ENCODE data around the gene FAM222A. TPM values are rescaled to one million over a fixed set of nuclear protein-coding genes. Genes with fewer than 3 reads are reported as not detected.

Gene FAM222A
- polyA plus RNA-seq, 1 experiment = 0.36 TPM

GRCh38 chr12:109783135-109783964, 69.7 kb downstream of the FAM222A start:
- CTCF ChIA-PET = interaction anchor here (12.5 kb wide), 1 partner anchor 187 kb away, joined by 200 read pairs; no protein-coding TSS in a partner anchor

GRCh38 chr12:109783965-109784244, 70.3 kb downstream of the FAM222A start:
- no peak for DNase-seq (ENCODE audit: low read depth)
- no peak for TF ChIP-seq CTCF (IDR thresholded peaks at IDR 0.05; ENCODE audit: insufficient read depth, low read depth, low read length)
- peaks cover 6% of the 10 kb centered on the region; the same call in 1 of the 2 replicates for H3K36me3 ChIP-seq (ENCODE audit: control insufficient read depth, insufficient read depth, low read length)
- ChIA-PET CTCF (no interaction called here), POLR2A (no interaction called here)
- H3K27me3 ChIP-seq (ENCODE audit: control insufficient read depth, insufficient read depth, low read length) = no peaks in the 10 kb centered on the region
- H3K4me3 ChIP-seq (ENCODE audit: low read depth, low read length) = no peak overlapping the region

More at GRCh38 chr12:109783135-109783964, 69.7 kb downstream of the FAM222A start:
- POLR2A ChIA-PET = no interaction called here
- TF ChIP-seq CTCF (IDR thresholded peaks at IDR 0.05; ENCODE audit: insufficient read depth, low read depth, low read length) = no peak
- Histone ChIP-seq H3K36me3 (ENCODE audit: control insufficient read depth, insufficient read depth, low read length) (peaks cover 6% of the 10 kb centered on the region; the same call in 1 of the 2 replicates), H3K4me3 (ENCODE audit: low read depth, low read length) (no peak overlapping the region), H3K27me3 (ENCODE audit: control insufficient read depth, insufficient read depth, low read length) (no peaks in the 10 kb centered on the region)
- DNase-seq (ENCODE audit: low read depth) = no peak

GRCh38 chr12:109785854-109786253, 72.2 kb downstream of the FAM222A start:
- ChIA-PET POLR2A (no interaction called here), CTCF (interaction anchor here (2.2 kb wide), 1 partner anchor 19 kb away, joined by 7 read pairs; no protein-coding TSS in a partner anchor)
- no peak overlapping the region for H3K4me3 ChIP-seq (ENCODE audit: low read depth, low read length)
- no peak for DNase-seq (ENCODE audit: low read depth)
- peaks cover 8% of the 10 kb centered on the region; the same call in 1 of the 2 replicates for H3K36me3 ChIP-seq (ENCODE audit: control insufficient read depth, insufficient read depth, low read length)
- no peak for TF ChIP-seq CTCF (IDR thresholded peaks at IDR 0.05; ENCODE audit: insufficient read depth, low read depth, low read length)
- no peaks in the 10 kb centered on the region for H3K27me3 ChIP-seq (ENCODE audit: control insufficient read depth, insufficient read depth, low read length)

GRCh38 chr12:109786799-109787198, 73.2 kb downstream of the FAM222A start:
- peaks cover 8% of the 10 kb centered on the region; the same call in 1 of the 2 replicates for H3K36me3 ChIP-seq (ENCODE audit: control insufficient read depth, insufficient read depth, low read length)
- H3K4me3 ChIP-seq (ENCODE audit: low read depth, low read length) = no peak overlapping the region
- no peaks in the 10 kb centered on the region for H3K27me3 ChIP-seq (ENCODE audit: control insufficient read depth, insufficient read depth, low read length)
- ChIA-PET POLR2A (no interaction called here), CTCF (interaction anchor here (0.9 kb wide), 1 partner anchor 189 kb away, joined by 3 read pairs; no protein-coding TSS in a partner anchor)
- no peak for DNase-seq (ENCODE audit: low read depth)
- no peak for TF ChIP-seq CTCF (IDR thresholded peaks at IDR 0.05; ENCODE audit: insufficient read depth, low read depth, low read length)

- no peaks in the 10 kb centered on the region for H3K27me3 ChIP-seq (ENCODE audit: control insufficient read depth, insufficient read depth, low read length)
- CTCF ChIA-PET = interaction anchor here (1.5 to 2.5 kb wide), 2 partner anchors 16 to 17 kb away, joined by 3 to 16 read pairs; no protein-coding TSS in a partner anchor
Measured at GRCh38 chr12:109789526-109790048, 76.0 kb downstream of the FAM222A start.

More at GRCh38 chr12:109789526-109790048, 76.0 kb downstream of the FAM222A start:
- TF ChIP-seq CTCF (IDR thresholded peaks at IDR 0.05; ENCODE audit: insufficient read depth, low read depth, low read length) = no peak
- POLR2A ChIA-PET = no interaction called here
- Histone ChIP-seq H3K4me3 (ENCODE audit: low read depth, low read length) (no peak overlapping the region), H3K36me3 (ENCODE audit: control insufficient read depth, insufficient read depth, low read length) (peaks cover 8% of the 10 kb centered on the region; the same call in 1 of the 2 replicates)
- DNase-seq (ENCODE audit: low read depth) = no peak
